ENCODE results near the gene FCER1G. TPM values are rescaled to one million over a fixed set of nuclear protein-coding genes. Genes with fewer than 3 reads are reported as not detected.

FCER1G gene
- total and polyA plus RNA-seq, 9 of the 15 experiments (the other 6 are each of a cell fraction or from before 2014, with no cell fraction given), result 0.15 to 0.69 (median 0.31) TPM; not detected in 2

GRCh38 chr1:161177112-161177935 is 37.8 kb upstream of the FCER1G start, which contains the start of gene B4GALT3 (continued):
- no peak; the same call in 1 of the 2 replicates for TF ChIP-seq RREB1 (CRISPR knock-in tag; IDR thresholded peaks at IDR 0.05)
- no peak for TF ChIP-seq BHLHE40 (IDR thresholded peaks at IDR 0.05; ENCODE audit: low read length)
- no peak for TF ChIP-seq MEF2A (IDR thresholded peaks at IDR 0.05; ENCODE audit: control insufficient read depth, low read depth, low read length)
- 0 out of 2 replicates have a peak, but pooled peaks have one; percentile 30 for TF ChIP-seq ETV1 (tag; conservative IDR thresholded peaks at IDR 0.05; ENCODE audit: low read depth)
- TF ChIP-seq FOXJ2 (tag; IDR thresholded peaks at IDR 0.05), result no peak
- TF ChIP-seq TARDBP (IDR thresholded peaks at IDR 0.05), result no peak
- no peak for TF ChIP-seq SIX5 (IDR thresholded peaks at IDR 0.05; ENCODE audit: borderline replicate concordance in 1 of 2, insufficient read depth in 1 of 2, low read depth in 1 of 2, low read length in 2 of 2)
- TF ChIP-seq TEAD2 (tag; IDR thresholded peaks at IDR 0.05), result no peak
- TF ChIP-seq ADNP (tag; IDR thresholded peaks at IDR 0.05), result no peak; the same call in 1 of the 2 replicates
- peak; percentile 57 for TF ChIP-seq SMC3 (conservative IDR thresholded peaks at IDR 0.05; ENCODE audit: insufficient read depth, low read depth, low read length)
- TF ChIP-seq ZKSCAN8 (CRISPR knock-in tag; IDR thresholded peaks at IDR 0.05), result no peak
- peak; percentile 90 for TF ChIP-seq SMAD4 (CRISPR knock-in tag; conservative IDR thresholded peaks at IDR 0.05)
- no peak for TF ChIP-seq NCOA2 (IDR thresholded peaks at IDR 0.05; ENCODE audit: partially characterized antibody in 2 of 2)
- peak in 1 of 2 experiments; percentile 83; a peak in 2 of 4 replicates for TF ChIP-seq CSDE1 (IDR thresholded peaks at IDR 0.05)
- no peak for TF ChIP-seq GTF3C2 (IDR thresholded peaks at IDR 0.05; ENCODE audit: borderline replicate concordance, extremely low read depth, insufficient read length)
- TF ChIP-seq HNRNPK (IDR thresholded peaks at IDR 0.05; ENCODE audit: low read depth, low read length, poor library complexity, severe bottlenecking), result no peak
- no peak for TF ChIP-seq PHTF2 (CRISPR knock-in tag; IDR thresholded peaks at IDR 0.05)
- TF ChIP-seq TCF3 (CRISPR knock-in tag; IDR thresholded peaks at IDR 0.05), result no peak
- no peak for TF ChIP-seq FOXJ3 (CRISPR knock-in tag; IDR thresholded peaks at IDR 0.05)
